ENCODE measurements around the gene RUNX2.

- TF ChIP-seq CTCF (conservative IDR thresholded peaks at IDR 0.05; ENCODE audit: low read length) (no peak), EZH2phosphoT487 (IDR thresholded peaks at IDR 0.05; ENCODE audit: borderline replicate concordance, low read depth, low read length) (no peak)
Observed at GRCh38 chr6:45545416-45545815, 217.3 kb downstream of the RUNX2 start.

Measured in OCI-LY7 (cell line).